Measurements from ENCODE around the gene CCT4. TPM values are rescaled to one million over a fixed set of nuclear protein-coding genes. Genes with fewer than 3 reads are reported as not detected.
"Not testable (repeated sequence)": the region's sequence is repeated elsewhere in the genome, so short reads cannot be mapped to it uniquely, and the experiment has no call there.

Gene CCT4
- total and polyA plus RNA-seq, 2 donors: 92.5 to 122 TPM

GRCh38 chr2:61855318-61855613 is 33.2 kb downstream of the CCT4 start:
- Histone ChIP-seq H3K27ac (ENCODE audit: low read depth) (no peak overlapping the region), H3K4me3 (ENCODE audit: low read depth, low read length) (peak overlapping the region; percentile 60), H3K36me3 (ENCODE audit: insufficient read depth) (no peaks in the 10 kb centered on the region), H3K4me1 (ENCODE audit: insufficient read depth) (no peaks in the 10 kb centered on the region)
- DNase-seq (ENCODE audit: extremely low spot score): no peak
- WGBS: 63% methylated on average over 9 of the region's 9 CpGs

GRCh38 chr2:61854564-61855317 is 33.7 kb downstream of the CCT4 start:
- 2% methylated on average over 23 of the region's 23 CpGs for WGBS
- no peak overlapping the region for H3K27ac ChIP-seq (ENCODE audit: low read depth)
- H3K4me3 ChIP-seq (ENCODE audit: low read depth, low read length): peak overlapping the region; percentile 60
- no peaks in the 10 kb centered on the region for H3K36me3 ChIP-seq (ENCODE audit: insufficient read depth)
- DNase-seq (ENCODE audit: extremely low spot score): peak; percentile 96
- no peaks in the 10 kb centered on the region for H3K4me1 ChIP-seq (ENCODE audit: insufficient read depth)

- peak within 1 kb of the TSS; percentile 85 for H3K27ac ChIP-seq (ENCODE audit: low read depth)
- no peaks in the 10 kb centered on the region for H3K36me3 ChIP-seq (ENCODE audit: insufficient read depth)
- peak; percentile 69 for DNase-seq (ENCODE audit: extremely low spot score)
- H3K4me3 ChIP-seq (ENCODE audit: low read depth, low read length): peak within 1 kb of the TSS; percentile 60
- no peaks in the 10 kb centered on the region for H3K4me1 ChIP-seq (ENCODE audit: insufficient read depth)
- under 1% methylated on average over 50 of the region's 50 CpGs for WGBS
Observed at GRCh38 chr2:61853847-61854563, 34.5 kb downstream of the CCT4 start, which contains the start of gene FAM161A. TSS of gene FAM161A (minus strand) at chr2:61854060. CDS start at chr2:61854041, 19 bp downstream.

GRCh38 chr2:61853086-61853846 is 35.2 kb downstream of the CCT4 start:
- WGBS: 14% methylated on average over 26 of the region's 26 CpGs
- Histone ChIP-seq H3K27ac (ENCODE audit: low read depth) (peak overlapping the region; percentile 85), H3K4me3 (ENCODE audit: low read depth, low read length) (peak overlapping the region; percentile 60), H3K4me1 (ENCODE audit: insufficient read depth) (no peaks in the 10 kb centered on the region), H3K36me3 (ENCODE audit: insufficient read depth) (no peaks in the 10 kb centered on the region)
- DNase-seq (ENCODE audit: extremely low spot score): no peak

GRCh38 chr2:61851270-61851669 is 37.2 kb downstream of the CCT4 start:
- WGBS: 95% methylated on average over 10 of the region's 10 CpGs
- not testable (repeated sequence) for H3K4me3 ChIP-seq (ENCODE audit: low read depth, low read length); DNase-seq (ENCODE audit: extremely low spot score); H3K27ac ChIP-seq (ENCODE audit: low read depth); H3K4me1 ChIP-seq (ENCODE audit: insufficient read depth); H3K36me3 ChIP-seq (ENCODE audit: insufficient read depth)

DNA sequence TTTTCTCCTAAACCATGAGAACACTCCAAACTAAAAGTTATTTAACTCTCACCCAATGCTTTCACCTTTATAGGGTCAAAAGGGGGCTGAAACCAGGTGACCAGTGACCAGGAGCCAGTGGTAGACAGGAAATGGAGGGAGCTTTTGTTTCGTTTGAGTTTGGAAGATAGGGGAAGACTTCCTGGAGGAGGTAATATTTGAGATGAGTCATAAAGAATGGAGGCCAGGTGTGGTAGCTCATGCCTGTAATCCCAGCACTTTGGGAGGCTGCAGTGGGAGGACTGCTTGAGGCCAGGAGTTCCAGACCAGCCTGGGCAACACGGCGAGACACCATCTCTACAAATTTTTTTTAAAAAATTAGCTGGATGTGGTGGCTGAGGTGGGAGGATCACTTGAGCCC is 43.1 kb downstream of the CCT4 start:
- 85% methylated on average over 3 of the region's 3 CpGs for WGBS
- Histone ChIP-seq H3K4me3 (ENCODE audit: low read depth, low read length) (no peak overlapping the region), H3K36me3 (ENCODE audit: insufficient read depth) (no peaks in the 10 kb centered on the region), H3K4me1 (ENCODE audit: insufficient read depth) (no peaks in the 10 kb centered on the region), H3K27ac (ENCODE audit: low read depth) (no peak overlapping the region)
- no peak for DNase-seq (ENCODE audit: extremely low spot score)

- no peak for DNase-seq (ENCODE audit: extremely low spot score)
- Histone ChIP-seq H3K27ac (ENCODE audit: low read depth) (no peak overlapping the region), H3K4me3 (ENCODE audit: low read depth, low read length) (no peak overlapping the region), H3K4me1 (ENCODE audit: insufficient read depth) (no peaks in the 10 kb centered on the region), H3K36me3 (ENCODE audit: insufficient read depth) (no peaks in the 10 kb centered on the region)
- whole genome bisulfite sequencing: 96% methylated on average over 3 of the region's 3 CpGs
Observed at GRCh38 chr2:61841286-61841685, 47.2 kb downstream of the CCT4 start.

GRCh38 chr2:61834893-61835292 is 53.6 kb downstream of the CCT4 start:
- 96% methylated on average over 1 of the region's 1 CpG for WGBS
- no peak overlapping the region for H3K27ac ChIP-seq (ENCODE audit: low read depth)
- no peaks in the 10 kb centered on the region for H3K36me3 ChIP-seq (ENCODE audit: insufficient read depth)
- H3K4me1 ChIP-seq (ENCODE audit: insufficient read depth): no peaks in the 10 kb centered on the region
- no peak overlapping the region for H3K4me3 ChIP-seq (ENCODE audit: low read depth, low read length)
- no peak for DNase-seq (ENCODE audit: extremely low spot score)

- no peak for DNase-seq (ENCODE audit: extremely low spot score)
- no peak overlapping the region for H3K4me3 ChIP-seq (ENCODE audit: low read depth, low read length)
- H3K36me3 ChIP-seq (ENCODE audit: insufficient read depth): no peaks in the 10 kb centered on the region
- H3K4me1 ChIP-seq (ENCODE audit: insufficient read depth): no peaks in the 10 kb centered on the region
- no peak overlapping the region for H3K27ac ChIP-seq (ENCODE audit: low read depth)
- WGBS: 100% methylated on average over 1 of the region's 1 CpG
Observed at GRCh38 chr2:61833971-61834370, 54.5 kb downstream of the CCT4 start.

- DNase-seq (ENCODE audit: extremely low spot score): no peak
- Histone ChIP-seq H3K27ac (ENCODE audit: low read depth) (no peak overlapping the region), H3K4me1 (ENCODE audit: insufficient read depth) (no peaks in the 10 kb centered on the region), H3K36me3 (ENCODE audit: insufficient read depth) (no peaks in the 10 kb centered on the region), H3K4me3 (ENCODE audit: low read depth, low read length) (no peak overlapping the region)
- WGBS: 80% methylated on average over 11 of the region's 11 CpGs
Observed at GRCh38 chr2:61832183-61832841, 56.1 kb downstream of the CCT4 start.

DNA sequence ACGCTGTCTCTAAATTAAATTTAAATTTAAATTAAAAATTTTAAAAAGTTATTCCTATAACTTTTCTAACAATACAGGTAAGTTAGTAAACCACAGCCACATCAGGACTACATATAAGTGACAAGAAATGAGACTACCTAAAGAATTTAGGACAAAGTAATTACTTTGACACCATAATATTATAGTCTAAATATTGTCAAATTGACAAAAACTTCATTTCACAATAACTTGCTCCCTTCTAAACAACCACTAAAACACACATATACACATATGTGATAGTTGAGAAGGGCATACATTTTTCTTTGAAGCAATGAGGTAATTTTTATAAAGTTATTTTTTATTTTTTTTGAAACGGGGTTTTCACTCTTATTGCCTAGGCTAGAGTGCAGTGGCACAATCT is 66.2 kb downstream of the CCT4 start:
- no peaks in the 10 kb centered on the region for H3K36me3 ChIP-seq (ENCODE audit: insufficient read depth)
- no peaks in the 10 kb centered on the region for H3K4me1 ChIP-seq (ENCODE audit: insufficient read depth)
- H3K4me3 ChIP-seq (ENCODE audit: low read depth, low read length): no peak overlapping the region
- H3K27ac ChIP-seq (ENCODE audit: low read depth): no peak overlapping the region
- 96% methylated on average over 2 of the region's 2 CpGs for WGBS
- DNase-seq (ENCODE audit: extremely low spot score): no peak
